IMR-90 (cell line): ENCODE data around the gene MVP. TPM values are rescaled to one million over a fixed set of nuclear protein-coding genes. Genes with fewer than 3 reads are reported as not detected.
A peak's percentile ranks its signal among the peaks of the same experiment; 100 is the strongest.

Experiments
- ATAC-seq: fragments of 200-7000 bp; cut with Tn5 transposase; 2 replicates; pipeline ENCODE4 v1.9.1; 2020; ENCODE audit warnings: low read depth, mild to moderate bottlenecking, moderate library complexity
- BruUV-seq: library from RNA; stranded (reverse); fragments of 400-500 nt; replicated peaks from 2 replicates; lab custom pipeline; 2021; lab: Mats Ljungman, UMichigan
- CTCF ChIA-PET: fragments of 300-600 bp; formaldehyde crosslinking; extraction: SDS; loops from one replicate; lab custom pipeline; 2021; ENCODE audit warnings: antibody characterized with exemption; lab: Yijun Ruan, JAX
- POLR2A ChIA-PET: fragments of 300-600 bp; sonication (Branson Sonifier 250); formaldehyde crosslinking; loops from one replicate; lab custom pipeline; 2022; ENCODE audit warnings: antibody characterized with exemption; ENCODE audit not compliant: unreplicated experiment; lab: Charles Lee
- DNase-seq: peaks from one replicate; pipeline ENCODE4 v3.0.0; 2013
- H2AFZ ChIP-seq: replicated peaks from 2 replicates; pipeline ENCODE3; 2013; ENCODE audit warnings: low read length, mild to moderate bottlenecking; ENCODE audit not compliant: poor library complexity
- H2AK5ac ChIP-seq: 2 replicates; pipeline ENCODE4 v1.6.1; 2013; ENCODE audit warnings: low read depth, low read length, inconsistent platforms
- H2AK9ac ChIP-seq: replicated peaks from 2 replicates; pipeline ENCODE3; 2013; ENCODE audit warnings: mild to moderate bottlenecking, low read depth, low read length, moderate library complexity; ENCODE audit not compliant: poor library complexity
- H2BK120ac ChIP-seq: 2 replicates; pipeline ENCODE4 v1.6.1; 2013; ENCODE audit warnings: low read depth, low read length, inconsistent platforms
- H2BK15ac ChIP-seq: 3 replicates; pipeline ENCODE4 v1.6.1; 2013; ENCODE audit warnings: low read depth, low read length, inconsistent platforms
- H2BK20ac ChIP-seq: 2 replicates; pipeline ENCODE4 v1.6.1; 2013; ENCODE audit warnings: low read depth, mild to moderate bottlenecking, inconsistent platforms, low read length, moderate library complexity
- H2BK5ac ChIP-seq: 2 replicates; pipeline ENCODE4 v1.6.1; 2013; ENCODE audit warnings: mild to moderate bottlenecking, low read depth, low read length, inconsistent platforms; ENCODE audit not compliant: poor library complexity, severe bottlenecking
- H3K14ac ChIP-seq: replicated peaks from 2 replicates; pipeline ENCODE4 v1.6.1; 2013; ENCODE audit warnings: low read depth, low read length, inconsistent platforms
- H3K18ac ChIP-seq: 2 replicates; pipeline ENCODE4 v1.6.1; 2013; ENCODE audit warnings: low read depth, low read length, control low read depth
- H3K23ac ChIP-seq: 2 replicates; pipeline ENCODE4 v1.6.1; 2013; ENCODE audit warnings: low read depth, low read length, inconsistent platforms
- H3K27ac ChIP-seq: 2 replicates; pipeline ENCODE4 v1.5.1; 2013; ENCODE audit warnings: mild to moderate bottlenecking, control low read depth, low read length; ENCODE audit not compliant: insufficient read depth
- H3K27me3 ChIP-seq: 2 replicates; pipeline ENCODE4 v1.6.1; 2013; ENCODE audit warnings: low read length; ENCODE audit not compliant: control insufficient read depth, insufficient read depth
- H3K36me3 ChIP-seq: 2 replicates; pipeline ENCODE4 v1.6.1; 2013; ENCODE audit warnings: low read length, mixed read lengths; ENCODE audit not compliant: control insufficient read depth, insufficient read depth
- H3K4ac ChIP-seq: 2 replicates; pipeline ENCODE4 v1.6.1; 2013; ENCODE audit warnings: low read depth, low read length, inconsistent platforms
- H3K4me1 ChIP-seq: 2 replicates; pipeline ENCODE4 v1.6.1; 2013; ENCODE audit warnings: low read length, mixed read lengths; ENCODE audit not compliant: control insufficient read depth, insufficient read depth
- H3K4me2 ChIP-seq: 2 replicates; pipeline ENCODE4 v1.6.1; 2013; ENCODE audit warnings: low read depth, mild to moderate bottlenecking, control low read depth, low read length, moderate library complexity
- H3K4me3 ChIP-seq: 2 replicates; pipeline ENCODE4 v1.5.1; 2013; ENCODE audit warnings: low read depth, mild to moderate bottlenecking, control low read depth, low read length, moderate library complexity; ENCODE audit not compliant: insufficient read depth
- H3K56ac ChIP-seq: 2 replicates; pipeline ENCODE4 v1.6.1; 2013; ENCODE audit warnings: low read length, inconsistent platforms; ENCODE audit not compliant: insufficient read depth; ENCODE audit errors: extremely low read depth
- H3K79me1 ChIP-seq, 2 experiments: 2 replicates each; pipeline ENCODE4 v1.6.1; 2013; ENCODE audit warnings: low read length in 2 of 2, inconsistent platforms in 1 of 2, low read depth in 1 of 2
- H3K9ac ChIP-seq: 2 replicates; pipeline ENCODE4 v1.6.1; 2013; ENCODE audit warnings: low read depth, low read length, control low read depth
- H3K9me1 ChIP-seq: 2 replicates; pipeline ENCODE4 v1.6.1; 2013; ENCODE audit warnings: low read length, inconsistent platforms; ENCODE audit not compliant: insufficient read depth
- H3K9me3 ChIP-seq: 2 replicates; pipeline ENCODE4 v1.6.1; 2013; ENCODE audit warnings: low read length; ENCODE audit not compliant: control insufficient read depth, insufficient read depth
- H4K20me1 ChIP-seq: 2 replicates; pipeline ENCODE4 v1.6.1; 2013; ENCODE audit warnings: low read length, inconsistent platforms; ENCODE audit not compliant: insufficient read depth
- H4K5ac ChIP-seq: 2 replicates; pipeline ENCODE4 v1.6.1; 2013; ENCODE audit warnings: mild to moderate bottlenecking, low read depth, low read length, control low read depth
- H4K8ac ChIP-seq, 2 experiments: 2 replicates each; pipeline ENCODE4 v1.6.1; 2013; ENCODE audit warnings: low read depth in 2 of 2, low read length in 2 of 2, control low read depth in 1 of 2, inconsistent platforms in 1 of 2
- H4K91ac ChIP-seq: 2 replicates; pipeline ENCODE4 v1.6.1; 2013; ENCODE audit warnings: low read depth, low read length, inconsistent platforms; ENCODE audit not compliant: insufficient read depth
- CEBPB ChIP-seq: IDR thresholded peaks from 2 replicates; pipeline ENCODE4 v1.6.1; 2012; ENCODE audit warnings: low read depth, low read length, improper control_type of control experiment
- CHD1 ChIP-seq: IDR thresholded peaks from 2 replicates; pipeline ENCODE4 v1.6.1; 2012; ENCODE audit warnings: low read depth, low read length, improper control_type of control experiment
- MAFK ChIP-seq: IDR thresholded peaks from 2 replicates; pipeline ENCODE4 v1.6.1; 2012; ENCODE audit warnings: low read depth, low read length, improper control_type of control experiment
- MAZ ChIP-seq: IDR thresholded peaks from 2 replicates; pipeline ENCODE4 v1.6.1; 2012; ENCODE audit warnings: low read depth, mild to moderate bottlenecking, low read length, improper control_type of control experiment, moderate library complexity, borderline replicate concordance
- MXI1 ChIP-seq: IDR thresholded peaks from 2 replicates; pipeline ENCODE4 v1.6.1; 2012; ENCODE audit warnings: low read depth, mild to moderate bottlenecking, low read length, moderate library complexity, borderline replicate concordance
- NFE2L2 ChIP-seq: fragments of 150-350 bp; IDR thresholded peaks from 2 replicates; pipeline ENCODE4 v1.6.1; 2016; ENCODE audit warnings: low read depth, mild to moderate bottlenecking, low read length
- RAD21 ChIP-seq: IDR thresholded peaks from 2 replicates; pipeline ENCODE4 v1.6.1; 2012; ENCODE audit warnings: low read length, improper control_type of control experiment
- WGBS, 2 experiments: methylation state at CpG; one replicate each; pipeline versions ENCODE4 v1.1.5 to v1.1.7; 2013; ENCODE audit warnings: missing lambda C conversion rate in 2 of 2; ENCODE audit not compliant: insufficient read length in 1 of 2; ENCODE audit errors: extremely low coverage in 2 of 2; 5-methylcytosine and 5-hydroxymethylcytosine counted together
- dilution Hi-C: fragments of 300-500 bp; cut with HindIII; formaldehyde crosslinking; loops from one replicate; pipeline ENCODE4 v1.14.3; 2018; ENCODE audit warnings: low sequenced_read_pairs; ENCODE audit not compliant: unreplicated experiment
- in situ Hi-C: fragments of 300-500 bp; cut with MboI; formaldehyde crosslinking; loops from 3 replicates; pipeline ENCODE4 v1.14.3; 2019; ENCODE audit warnings: low sequenced_read_pairs, inconsistent platforms, mixed read lengths
- intact Hi-C: fragments of 100-400 bp; cut with micrococcal nuclease; formaldehyde crosslinking; loops from 2 replicates; pipeline ENCODE4 v1.10.0; 2022
- polyA plus RNA-seq, 3 experiments: library from polyadenylated mRNA; depleted of rRNA; stranded (reverse); fragments of >200 nt; gene quantifications; 2 replicates each; pipeline ENCODE4 v1.2.3, GENCODE V29; 2012; ENCODE audit warnings: low replicate concordance in 1 of 3
- total RNA-seq: library from RNA; depleted of rRNA; stranded (reverse); fragments of >200 nt; gene quantifications from 2 replicates; pipeline ENCODE4 v1.2.3, GENCODE V29; 2012
- TF ChIP-seq, protein P1 (sequence below): fragments of 150-350 bp; IDR thresholded peaks from 2 replicates; pipeline ENCODE4 v1.6.1; 2017; ENCODE audit warnings: mild to moderate bottlenecking, antibody characterized with exemption, low read length, low read depth
- TF ChIP-seq, protein P2 (sequence below): conservative IDR thresholded peaks from 2 replicates; pipeline ENCODE4 v1.5.1; 2012; ENCODE audit warnings: mild to moderate bottlenecking, low read depth, low read length, improper control_type of control experiment

MVP gene
- total and polyA plus RNA-seq, 2 of the 4 experiments (the other 2 are of a cell fraction): 204 to 319 TPM

GRCh38 chr16:29876217-29876593 is 55.9 kb downstream of the MVP start:
- ATAC-seq: peak; percentile 33
- no peak for DNase-seq
- H3K9ac ChIP-seq: no peak overlapping the region
- H2BK20ac ChIP-seq: no peak overlapping the region
- H4K91ac ChIP-seq: no peak overlapping the region
- no peak overlapping the region for H3K4me3 ChIP-seq
- WGBS, 2 experiments: 13% methylated on average over 10 of the region's 18 CpGs; no CpG with 5 or more reads in 1 of the 2 experiments
- no peak overlapping the region for H3K27ac ChIP-seq
- peaks cover 18% of the 10 kb centered on the region for H3K27me3 ChIP-seq
- no peaks in the 10 kb centered on the region for H3K4me1 ChIP-seq
- H3K9me1 ChIP-seq: no peaks in the 10 kb centered on the region
- TF ChIP-seq MAFK (no peak), NFE2L2 (no peak), CHD1 (no peak), MAZ (no peak), RAD21 (no peak), CEBPB (no peak), MXI1 (no peak)
- TF ChIP-seq, protein P1, sequence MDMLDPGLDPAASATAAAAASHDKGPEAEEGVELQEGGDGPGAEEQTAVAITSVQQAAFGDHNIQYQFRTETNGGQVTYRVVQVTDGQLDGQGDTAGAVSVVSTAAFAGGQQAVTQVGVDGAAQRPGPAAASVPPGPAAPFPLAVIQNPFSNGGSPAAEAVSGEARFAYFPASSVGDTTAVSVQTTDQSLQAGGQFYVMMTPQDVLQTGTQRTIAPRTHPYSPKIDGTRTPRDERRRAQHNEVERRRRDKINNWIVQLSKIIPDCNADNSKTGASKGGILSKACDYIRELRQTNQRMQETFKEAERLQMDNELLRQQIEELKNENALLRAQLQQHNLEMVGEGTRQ: no peak
- TF ChIP-seq, protein P2, sequence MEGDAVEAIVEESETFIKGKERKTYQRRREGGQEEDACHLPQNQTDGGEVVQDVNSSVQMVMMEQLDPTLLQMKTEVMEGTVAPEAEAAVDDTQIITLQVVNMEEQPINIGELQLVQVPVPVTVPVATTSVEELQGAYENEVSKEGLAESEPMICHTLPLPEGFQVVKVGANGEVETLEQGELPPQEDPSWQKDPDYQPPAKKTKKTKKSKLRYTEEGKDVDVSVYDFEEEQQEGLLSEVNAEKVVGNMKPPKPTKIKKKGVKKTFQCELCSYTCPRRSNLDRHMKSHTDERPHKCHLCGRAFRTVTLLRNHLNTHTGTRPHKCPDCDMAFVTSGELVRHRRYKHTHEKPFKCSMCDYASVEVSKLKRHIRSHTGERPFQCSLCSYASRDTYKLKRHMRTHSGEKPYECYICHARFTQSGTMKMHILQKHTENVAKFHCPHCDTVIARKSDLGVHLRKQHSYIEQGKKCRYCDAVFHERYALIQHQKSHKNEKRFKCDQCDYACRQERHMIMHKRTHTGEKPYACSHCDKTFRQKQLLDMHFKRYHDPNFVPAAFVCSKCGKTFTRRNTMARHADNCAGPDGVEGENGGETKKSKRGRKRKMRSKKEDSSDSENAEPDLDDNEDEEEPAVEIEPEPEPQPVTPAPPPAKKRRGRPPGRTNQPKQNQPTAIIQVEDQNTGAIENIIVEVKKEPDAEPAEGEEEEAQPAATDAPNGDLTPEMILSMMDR: no peak
- no peak overlapping the region for H2BK5ac ChIP-seq
- peaks cover 3% of the 10 kb centered on the region; the same call in 1 of the 2 replicates for H4K20me1 ChIP-seq
- no peak overlapping the region for H2BK120ac ChIP-seq
- no peak overlapping the region for H2BK15ac ChIP-seq
- H3K18ac ChIP-seq: no peak overlapping the region
- intact Hi-C loops (no loop called here), in situ Hi-C loops (no loop called here), dilution Hi-C loops (no loop called here)
- no peak overlapping the region for H3K4ac ChIP-seq
- H3K23ac ChIP-seq: no peak overlapping the region
- H3K79me1 ChIP-seq: no peaks in the 10 kb centered on the region
- peak overlapping the region; percentile 86 for H2AFZ ChIP-seq
- H3K9me3 ChIP-seq: no peaks in the 10 kb centered on the region
- H3K56ac ChIP-seq: no peak overlapping the region
- no peaks in the 10 kb centered on the region; the same call in 1 of the 2 replicates for H3K36me3 ChIP-seq
- no peak overlapping the region for H4K8ac ChIP-seq
- no peak overlapping the region for H2AK5ac ChIP-seq
- ChIA-PET POLR2A (no interaction called here), CTCF (no interaction called here)
- no peak overlapping the region for H2AK9ac ChIP-seq
- peak overlapping the region; percentile 70 for H3K4me2 ChIP-seq
- H4K5ac ChIP-seq: no peak overlapping the region
- no TSS peak for BruUV-seq
- H3K14ac ChIP-seq: no peak overlapping the region
